ENCODE measurements around the gene NMT1. TPM values are rescaled to one million over a fixed set of nuclear protein-coding genes. Genes with fewer than 3 reads are reported as not detected.

NMT1 gene
- total and polyA plus RNA-seq, 2 of the 13 experiments (the other 11 are each of a cell fraction or from before 2014, with no cell fraction given), result 75.7 to 142 TPM

DNA sequence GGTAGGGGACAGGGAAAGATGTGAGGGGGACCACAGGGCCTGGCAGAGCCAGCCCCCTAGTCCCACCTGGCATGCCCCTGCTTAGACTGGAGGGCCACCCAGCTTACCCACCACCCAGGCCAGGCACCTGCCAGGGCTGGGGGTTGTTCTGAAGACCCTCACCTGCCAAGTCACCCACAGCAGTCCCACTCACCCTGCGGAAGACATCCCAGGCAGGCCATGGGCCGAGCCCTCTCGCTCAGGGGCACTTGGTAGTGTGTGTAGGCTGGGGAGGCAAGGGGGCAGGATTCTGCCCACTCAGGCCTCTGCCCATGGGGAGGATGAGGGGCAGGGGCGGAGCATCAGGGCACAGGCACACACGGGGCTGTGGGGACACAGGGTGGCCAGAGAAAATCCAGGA is 67.2 kb downstream of the NMT1 start (continued):
- TF ChIP-seq, protein P1, sequence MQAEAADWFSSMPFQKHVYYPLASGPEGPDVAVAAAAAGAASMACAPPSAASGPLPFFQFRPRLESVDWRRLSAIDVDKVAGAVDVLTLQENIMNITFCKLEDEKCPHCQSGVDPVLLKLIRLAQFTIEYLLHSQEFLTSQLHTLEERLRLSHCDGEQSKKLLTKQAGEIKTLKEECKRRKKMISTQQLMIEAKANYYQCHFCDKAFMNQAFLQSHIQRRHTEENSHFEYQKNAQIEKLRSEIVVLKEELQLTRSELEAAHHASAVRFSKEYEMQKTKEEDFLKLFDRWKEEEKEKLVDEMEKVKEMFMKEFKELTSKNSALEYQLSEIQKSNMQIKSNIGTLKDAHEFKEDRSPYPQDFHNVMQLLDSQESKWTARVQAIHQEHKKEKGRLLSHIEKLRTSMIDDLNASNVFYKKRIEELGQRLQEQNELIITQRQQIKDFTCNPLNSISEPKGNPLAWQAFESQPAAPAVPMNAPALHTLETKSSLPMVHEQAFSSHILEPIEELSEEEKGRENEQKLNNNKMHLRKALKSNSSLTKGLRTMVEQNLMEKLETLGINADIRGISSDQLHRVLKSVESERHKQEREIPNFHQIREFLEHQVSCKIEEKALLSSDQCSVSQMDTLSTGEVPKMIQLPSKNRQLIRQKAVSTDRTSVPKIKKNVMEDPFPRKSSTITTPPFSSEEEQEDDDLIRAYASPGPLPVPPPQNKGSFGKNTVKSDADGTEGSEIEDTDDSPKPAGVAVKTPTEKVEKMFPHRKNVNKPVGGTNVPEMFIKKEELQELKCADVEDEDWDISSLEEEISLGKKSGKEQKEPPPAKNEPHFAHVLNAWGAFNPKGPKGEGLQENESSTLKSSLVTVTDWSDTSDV (CRISPR knock-in tag; IDR thresholded peaks at IDR 0.05), result no peak
- TF ChIP-seq TCF7 (IDR thresholded peaks at IDR 0.05; ENCODE audit: low read depth) (no peak), NFIC (IDR thresholded peaks at IDR 0.05; ENCODE audit: low read length) (no peak), TOE1 (CRISPR knock-in tag; IDR thresholded peaks at IDR 0.05) (no peak), EZH2 (conservative IDR thresholded peaks at IDR 0.05; ENCODE audit: low read depth, low read length) (no peak), ZNF451 (CRISPR knock-in tag; IDR thresholded peaks at IDR 0.05) (0 out of 2 replicates have a peak, but pooled peaks have one; percentile 44), U2AF2 (IDR thresholded peaks at IDR 0.05; ENCODE audit: low read depth, low read length) (no peak), RXRA (CRISPR knock-in tag; IDR thresholded peaks at IDR 0.05) (no peak), ZNF777 (CRISPR knock-in tag; IDR thresholded peaks at IDR 0.05) (no peak), HNRNPH1 (optimal IDR thresholded peaks at IDR 0.05; ENCODE audit: low read depth, low read length) (no peak), RFXANK (CRISPR knock-in tag; IDR thresholded peaks at IDR 0.05) (0 out of 2 replicates have a peak, but pooled peaks have one; percentile 2), AGO1 (IDR thresholded peaks at IDR 0.05; ENCODE audit: low read depth, low read length, poor library complexity, severe bottlenecking) (no peak), ZNF547 (CRISPR knock-in tag; IDR thresholded peaks at IDR 0.05) (0 out of 2 replicates have a peak, but pooled peaks have one; percentile 10), NR1H2 (CRISPR knock-in tag; IDR thresholded peaks at IDR 0.05; ENCODE audit: borderline replicate concordance, low read depth) (no peak), IKZF1 (IDR thresholded peaks at IDR 0.05) (no peak), ZNF891 (CRISPR knock-in tag; IDR thresholded peaks at IDR 0.05) (no peak), ZFYVE20 (CRISPR knock-in tag; IDR thresholded peaks at IDR 0.05; ENCODE audit: borderline replicate concordance, low read depth) (no peak), ZBTB38 (CRISPR knock-in tag; IDR thresholded peaks at IDR 0.05) (0 out of 2 replicates have a peak, but pooled peaks have one; percentile 33), FOXK2 (IDR thresholded peaks at IDR 0.05) (no peak), ZNF468 (CRISPR knock-in tag; IDR thresholded peaks at IDR 0.05) (no peak), MYNN (CRISPR knock-in tag; IDR thresholded peaks at IDR 0.05; ENCODE audit: low read depth) (no peak; the same call in 1 of the 2 replicates), REPIN1 (CRISPR knock-in tag; IDR thresholded peaks at IDR 0.05; ENCODE audit: borderline replicate concordance, low read depth) (no peak; the same call in 1 of the 2 replicates)
- TF ChIP-seq, protein P2, sequence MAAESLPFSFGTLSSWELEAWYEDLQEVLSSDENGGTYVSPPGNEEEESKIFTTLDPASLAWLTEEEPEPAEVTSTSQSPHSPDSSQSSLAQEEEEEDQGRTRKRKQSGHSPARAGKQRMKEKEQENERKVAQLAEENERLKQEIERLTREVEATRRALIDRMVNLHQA (CRISPR knock-in tag; IDR thresholded peaks at IDR 0.05), result no peak
- TF ChIP-seq, protein P3, sequence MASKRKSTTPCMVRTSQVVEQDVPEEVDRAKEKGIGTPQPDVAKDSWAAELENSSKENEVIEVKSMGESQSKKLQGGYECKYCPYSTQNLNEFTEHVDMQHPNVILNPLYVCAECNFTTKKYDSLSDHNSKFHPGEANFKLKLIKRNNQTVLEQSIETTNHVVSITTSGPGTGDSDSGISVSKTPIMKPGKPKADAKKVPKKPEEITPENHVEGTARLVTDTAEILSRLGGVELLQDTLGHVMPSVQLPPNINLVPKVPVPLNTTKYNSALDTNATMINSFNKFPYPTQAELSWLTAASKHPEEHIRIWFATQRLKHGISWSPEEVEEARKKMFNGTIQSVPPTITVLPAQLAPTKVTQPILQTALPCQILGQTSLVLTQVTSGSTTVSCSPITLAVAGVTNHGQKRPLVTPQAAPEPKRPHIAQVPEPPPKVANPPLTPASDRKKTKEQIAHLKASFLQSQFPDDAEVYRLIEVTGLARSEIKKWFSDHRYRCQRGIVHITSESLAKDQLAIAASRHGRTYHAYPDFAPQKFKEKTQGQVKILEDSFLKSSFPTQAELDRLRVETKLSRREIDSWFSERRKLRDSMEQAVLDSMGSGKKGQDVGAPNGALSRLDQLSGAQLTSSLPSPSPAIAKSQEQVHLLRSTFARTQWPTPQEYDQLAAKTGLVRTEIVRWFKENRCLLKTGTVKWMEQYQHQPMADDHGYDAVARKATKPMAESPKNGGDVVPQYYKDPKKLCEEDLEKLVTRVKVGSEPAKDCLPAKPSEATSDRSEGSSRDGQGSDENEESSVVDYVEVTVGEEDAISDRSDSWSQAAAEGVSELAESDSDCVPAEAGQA (IDR thresholded peaks at IDR 0.05; ENCODE audit: low read depth), result no peak
- TF ChIP-seq, protein P3 (CRISPR knock-in tag; IDR thresholded peaks at IDR 0.05; ENCODE audit: borderline replicate concordance), result no peak

All from HepG2 (cell line).